ENCODE measurements around the gene SSNA1. TPM values are rescaled to one million over a fixed set of nuclear protein-coding genes. Genes with fewer than 3 reads are reported as not detected.

The SSNA1 gene
- total RNA-seq, 4 donors from 2014 or later: 26.7 to 69.3 (median 55.8) TPM

- no peak for TF ChIP-seq CTCF (IDR thresholded peaks at IDR 0.05; ENCODE audit: low read depth)
Observed at GRCh38 chr9:137211532-137211931, 23.1 kb downstream of the SSNA1 start.

- no peak for TF ChIP-seq CTCF (IDR thresholded peaks at IDR 0.05; ENCODE audit: low read depth)
Observed at GRCh38 chr9:137212520-137212919, 24.0 kb downstream of the SSNA1 start.

GRCh38 chr9:137213160-137214060, 24.9 kb downstream of the SSNA1 start:
- no peak for TF ChIP-seq CTCF (IDR thresholded peaks at IDR 0.05; ENCODE audit: low read depth)

GRCh38 chr9:137214620-137215019, 26.1 kb downstream of the SSNA1 start:
- TF ChIP-seq CTCF (IDR thresholded peaks at IDR 0.05; ENCODE audit: low read depth): no peak

- no peak for TF ChIP-seq CTCF (IDR thresholded peaks at IDR 0.05; ENCODE audit: low read depth)
Observed at GRCh38 chr9:137215196-137215986, 26.9 kb downstream of the SSNA1 start.

GRCh38 chr9:137216188-137216965, 27.9 kb downstream of the SSNA1 start:
- TF ChIP-seq CTCF (IDR thresholded peaks at IDR 0.05; ENCODE audit: low read depth): no peak
